Osteoblast (primary cell): ENCODE results near the gene ZNF548. TPM values are rescaled to one million over a fixed set of nuclear protein-coding genes. Genes with fewer than 3 reads are reported as not detected.

Experiments
- DNase-seq: peaks from one replicate; pipeline ENCODE4 v3.0.0; 2011; ENCODE audit warnings: low spot score, mixed read lengths; ENCODE audit not compliant: insufficient read length; ENCODE audit errors: missing footprints
- H2AFZ ChIP-seq: 2 replicates; pipeline ENCODE4 v1.6.0; 2011; ENCODE audit warnings: mild to moderate bottlenecking, low read length
- H3K27ac ChIP-seq: 2 replicates; pipeline ENCODE4 v1.5.1; 2011; ENCODE audit warnings: mild to moderate bottlenecking, low read depth, low read length, moderate library complexity
- H3K27me3 ChIP-seq: 2 replicates; pipeline ENCODE4 v1.6.0; 2012; ENCODE audit warnings: mild to moderate bottlenecking, control low read depth, inconsistent platforms, low read length, moderate library complexity; ENCODE audit not compliant: insufficient read depth
- H3K36me3 ChIP-seq: 2 replicates; pipeline ENCODE4 v1.5.1; 2011; ENCODE audit warnings: mild to moderate bottlenecking, low read length, control low read depth, moderate library complexity; ENCODE audit not compliant: insufficient read depth
- H3K4me1 ChIP-seq: 2 replicates; pipeline ENCODE4 v1.5.1; 2011; ENCODE audit warnings: mild to moderate bottlenecking, low read length, control low read depth, moderate library complexity; ENCODE audit not compliant: insufficient read depth
- H3K4me2 ChIP-seq: 2 replicates; pipeline ENCODE4 v1.6.0; 2011; ENCODE audit warnings: mild to moderate bottlenecking, low read length; ENCODE audit not compliant: insufficient read depth
- H3K4me3 ChIP-seq: fragments of 200-600 bp; sonication (generic); 3 replicates; pipeline ENCODE4 v1.5.1; 2012; ENCODE audit warnings: mild to moderate bottlenecking, low read length, inconsistent platforms; ENCODE audit not compliant: insufficient read depth
- H3K79me2 ChIP-seq: 2 replicates; pipeline ENCODE4 v1.6.0; 2012; ENCODE audit warnings: mild to moderate bottlenecking, low read length, control low read depth, inconsistent platforms; ENCODE audit not compliant: insufficient read depth
- H3K9me3 ChIP-seq: 2 replicates; pipeline ENCODE4 v1.5.1; 2011; ENCODE audit warnings: low read depth, low read length, control low read depth
- H4K20me1 ChIP-seq: 2 replicates; pipeline ENCODE4 v1.6.0; 2012; ENCODE audit warnings: mild to moderate bottlenecking, low read length, control low read depth; ENCODE audit not compliant: insufficient read depth
- CTCF ChIP-seq: IDR thresholded peaks from 2 replicates; pipeline ENCODE4 v1.5.1; 2011; ENCODE audit warnings: mild to moderate bottlenecking, low read depth, low read length, moderate library complexity; ENCODE audit errors: extremely low read depth
- total RNA-seq: library from RNA; depleted of rRNA; stranded (reverse); fragments of >200 nt; gene quantifications from 2 replicates; pipeline ENCODE4 v1.2.3, GENCODE V29; 2012

ZNF548 gene
- total RNA-seq, 1 donor: 27.9 TPM

GRCh38 chr19:57362419-57362818 lies 27.2 kb upstream of the ZNF548 start:
- Histone ChIP-seq H4K20me1 (no peaks in the 10 kb centered on the region), H2AFZ (peak overlapping the region; percentile 92), H3K27ac (peak overlapping the region; percentile 72), H3K36me3 (peaks cover 17% of the 10 kb centered on the region), H3K27me3 (no peaks in the 10 kb centered on the region), H3K4me1 (peaks cover 8% of the 10 kb centered on the region), H3K4me3 (peak overlapping the region; percentile 76), H3K79me2 (peaks cover 29% of the 10 kb centered on the region), H3K9me3 (peaks cover 5% of the 10 kb centered on the region), H3K4me2 (peak overlapping the region; percentile 89)
- peak; percentile 62 for DNase-seq
- no peak for TF ChIP-seq CTCF

DNA sequence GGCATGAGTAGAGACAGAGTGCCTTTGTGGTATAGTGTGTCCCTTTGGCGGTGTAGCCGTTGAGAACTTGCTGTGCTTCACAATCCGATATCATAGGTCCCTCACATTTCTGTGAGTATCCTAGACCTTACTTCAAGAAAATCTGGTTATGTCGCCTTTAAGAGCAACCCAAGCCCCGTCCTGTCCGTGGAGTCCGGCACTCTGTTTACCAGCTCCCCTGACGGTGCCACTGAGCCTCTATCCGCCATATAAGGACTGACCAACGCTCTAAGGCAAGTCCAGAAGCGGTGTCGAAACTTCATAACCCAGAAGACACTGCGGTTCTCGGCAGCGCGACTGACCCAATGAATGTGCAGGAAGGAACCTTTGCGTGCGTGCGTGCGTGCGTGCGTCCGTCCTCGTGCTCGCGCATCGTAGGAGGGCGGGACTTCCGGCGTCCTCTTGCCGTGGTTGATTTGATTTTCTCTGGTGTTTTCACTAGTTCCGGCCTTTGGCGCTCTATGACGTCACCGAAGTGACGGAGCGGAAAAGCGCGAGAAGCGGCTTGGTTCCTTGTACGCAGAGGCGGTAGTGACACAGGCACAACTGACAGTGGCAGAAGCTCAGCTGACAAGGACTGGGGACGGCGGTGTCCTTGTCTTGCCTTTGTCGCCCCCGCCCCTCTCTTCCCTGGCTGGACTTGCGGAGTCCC lies 26.5 kb upstream of the ZNF548 start, which contains the start of the genes TRAPPC2B and ZNF547:
Gene TRAPPC2B, plus strand, starts transcription at position 555 of the 691 bp plus-strand sequence. CDS start 1,283 bp downstream, outside the sequence.
Gene ZNF547, plus strand, starts transcription at position 555 of the 691 bp plus-strand sequence. CDS start 5,005 bp downstream, outside the sequence.
- peak within 1 kb of the TSS; percentile 72 for H3K27ac ChIP-seq
- peak within 1 kb of the TSS; percentile 89 for H3K4me2 ChIP-seq
- peaks cover 3% of the 10 kb centered on the region for H3K9me3 ChIP-seq
- no peaks in the 10 kb centered on the region for H3K27me3 ChIP-seq
- peaks cover 8% of the 10 kb centered on the region for H3K4me1 ChIP-seq
- H2AFZ ChIP-seq: peak within 1 kb of the TSS; percentile 92
- peak; percentile 98 for DNase-seq
- peaks cover 25% of the 10 kb centered on the region for H3K79me2 ChIP-seq
- H4K20me1 ChIP-seq: no peaks in the 10 kb centered on the region
- H3K36me3 ChIP-seq: peaks cover 11% of the 10 kb centered on the region
- peak within 1 kb of the TSS; percentile 76 for H3K4me3 ChIP-seq
- no peak for TF ChIP-seq CTCF

DNA sequence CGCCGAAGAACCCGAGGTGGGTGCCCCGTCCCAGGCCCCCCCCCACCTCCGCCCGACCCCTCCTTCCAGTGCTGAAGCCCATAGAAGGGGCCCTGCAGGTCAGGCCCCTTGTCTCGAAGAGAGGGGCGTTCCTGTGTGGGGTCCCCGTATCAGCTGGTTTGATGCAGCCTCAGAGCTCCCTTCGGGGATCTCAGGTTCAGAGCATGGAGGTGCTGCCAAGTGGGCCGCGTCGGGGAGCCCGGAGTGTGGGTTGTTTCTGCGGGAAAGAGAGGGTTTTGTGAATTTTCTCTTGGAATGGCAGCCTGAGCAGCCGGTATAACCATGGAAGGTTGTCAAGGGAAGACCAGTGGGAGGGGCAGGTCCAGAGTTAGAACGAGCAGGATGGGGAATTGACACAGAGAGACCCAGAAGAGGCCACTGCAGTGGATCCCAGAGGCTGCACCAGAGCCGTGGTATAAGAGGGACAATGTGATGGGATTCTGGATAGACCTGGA lies 25.9 kb upstream of the ZNF548 start:
- H3K27ac ChIP-seq: peak overlapping the region; percentile 55
- DNase-seq: peak; percentile 71
- peak overlapping the region; percentile 73 for H2AFZ ChIP-seq
- peak overlapping the region; percentile 89 for H3K4me2 ChIP-seq
- no peaks in the 10 kb centered on the region for H4K20me1 ChIP-seq
- no peaks in the 10 kb centered on the region for H3K27me3 ChIP-seq
- peaks cover under 1% of the 10 kb centered on the region for H3K9me3 ChIP-seq
- H3K36me3 ChIP-seq: peaks cover 7% of the 10 kb centered on the region
- H3K4me1 ChIP-seq: peaks cover 8% of the 10 kb centered on the region
- H3K4me3 ChIP-seq: peak overlapping the region; percentile 76
- H3K79me2 ChIP-seq: peaks cover 20% of the 10 kb centered on the region
- no peak for TF ChIP-seq CTCF

DNA sequence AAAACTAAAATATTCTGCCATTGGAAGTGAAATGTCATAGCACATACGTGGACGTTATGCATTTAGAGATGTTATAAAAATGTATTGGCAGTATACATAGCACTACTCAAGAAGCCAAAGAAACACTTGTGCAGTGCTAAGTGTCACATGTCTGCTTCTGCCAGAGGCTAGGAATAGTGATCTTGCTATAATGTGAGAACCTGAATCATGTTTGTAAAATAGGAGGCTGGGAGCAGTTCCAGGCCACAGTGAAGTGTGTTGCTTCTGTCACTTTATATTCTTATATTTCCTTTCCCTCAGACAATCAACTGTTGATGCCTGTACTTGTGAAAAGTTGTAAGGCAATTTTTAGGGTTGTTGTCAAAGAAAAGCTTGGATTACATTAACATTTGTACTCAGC lies 22.9 kb upstream of the ZNF548 start:
- H3K4me3 ChIP-seq: no peak overlapping the region
- no peaks in the 10 kb centered on the region for H3K27me3 ChIP-seq
- H3K9me3 ChIP-seq: no peaks in the 10 kb centered on the region
- no peak overlapping the region for H3K27ac ChIP-seq
- DNase-seq: no peak
- peaks cover 8% of the 10 kb centered on the region for H3K4me1 ChIP-seq
- peaks cover 5% of the 10 kb centered on the region for H3K36me3 ChIP-seq
- H3K4me2 ChIP-seq: no peak overlapping the region
- H4K20me1 ChIP-seq: no peaks in the 10 kb centered on the region
- no peak overlapping the region for H2AFZ ChIP-seq
- peaks cover 20% of the 10 kb centered on the region for H3K79me2 ChIP-seq
- TF ChIP-seq CTCF: no peak
